HL-60 (cell line): ENCODE measurements around the gene EXOC4.
A peak's percentile ranks its signal among the peaks of the same experiment; 100 is the strongest.

Experiments used
- DNase-seq, 2 experiments: peaks; one replicate each; pipeline ENCODE4 v3.0.0-alpha.2; 2010 to 2020; ENCODE audit warnings: low read depth in 1 of 2, low spot score in 1 of 2
- H3K27ac ChIP-seq: fragments of 250-450 bp; sonication (Bioruptor Pico); replicated peaks from 2 replicates; pipeline ENCODE4 v1.5.1; 2020; ENCODE audit warnings: mild to moderate bottlenecking, moderate library complexity
- H3K27me3 ChIP-seq: fragments of 250-450 bp; sonication (Bioruptor Pico); 2 replicates; pipeline ENCODE4 v1.5.1; 2021; ENCODE audit warnings: mild to moderate bottlenecking, moderate library complexity; ENCODE audit not compliant: insufficient read depth, poor library complexity, severe bottlenecking
- H3K4me3 ChIP-seq: replicated peaks from 2 replicates; pipeline ENCODE4 v1.5.1; 2011; ENCODE audit warnings: mild to moderate bottlenecking, control low read depth, low read length; ENCODE audit not compliant: insufficient read depth
- GABPA ChIP-seq: IDR thresholded peaks from 2 replicates; pipeline ENCODE4 v1.6.1; 2012; ENCODE audit warnings: low read depth
- POLR2AphosphoS5 ChIP-seq: IDR thresholded peaks from 2 replicates; pipeline ENCODE4 v1.6.1; 2012; ENCODE audit warnings: low read depth
- SPI1 ChIP-seq: IDR thresholded peaks from 2 replicates; pipeline ENCODE4 v1.6.1; 2012; ENCODE audit warnings: low read depth, mild to moderate bottlenecking, borderline replicate concordance
- TF ChIP-seq, protein P1 (sequence below): IDR thresholded peaks from 2 replicates; pipeline ENCODE4 v1.6.1; 2012; ENCODE audit warnings: low read depth; ENCODE audit not compliant: insufficient replicate concordance
- TF ChIP-seq, protein P2 (sequence below): IDR thresholded peaks from one replicate; pipeline ENCODE4 v1.5.1; 2011; ENCODE audit warnings: low read length, control low read depth, inconsistent platforms; ENCODE audit not compliant: insufficient read depth

EXOC4 gene

DNA sequence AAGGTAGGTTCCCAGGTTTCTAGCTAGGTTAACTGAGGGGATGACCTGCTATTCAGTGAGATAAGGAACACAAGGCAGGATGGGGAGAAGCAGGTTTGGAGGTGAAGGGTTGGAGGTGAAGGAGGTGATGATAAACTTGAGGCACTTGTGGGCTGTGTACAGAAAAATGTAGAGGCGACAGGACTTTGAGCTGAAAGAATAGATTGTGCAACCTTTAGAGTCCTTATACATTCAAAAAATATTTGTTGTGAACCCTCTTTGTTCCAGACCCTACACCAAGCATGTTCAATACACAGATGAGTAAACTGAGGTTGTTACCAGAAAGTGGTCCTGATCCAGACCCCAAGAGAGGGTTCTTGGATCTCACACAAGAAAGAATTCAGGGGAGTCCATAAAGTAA, 828.8 kb downstream of the EXOC4 start:
- TF ChIP-seq, protein P1, sequence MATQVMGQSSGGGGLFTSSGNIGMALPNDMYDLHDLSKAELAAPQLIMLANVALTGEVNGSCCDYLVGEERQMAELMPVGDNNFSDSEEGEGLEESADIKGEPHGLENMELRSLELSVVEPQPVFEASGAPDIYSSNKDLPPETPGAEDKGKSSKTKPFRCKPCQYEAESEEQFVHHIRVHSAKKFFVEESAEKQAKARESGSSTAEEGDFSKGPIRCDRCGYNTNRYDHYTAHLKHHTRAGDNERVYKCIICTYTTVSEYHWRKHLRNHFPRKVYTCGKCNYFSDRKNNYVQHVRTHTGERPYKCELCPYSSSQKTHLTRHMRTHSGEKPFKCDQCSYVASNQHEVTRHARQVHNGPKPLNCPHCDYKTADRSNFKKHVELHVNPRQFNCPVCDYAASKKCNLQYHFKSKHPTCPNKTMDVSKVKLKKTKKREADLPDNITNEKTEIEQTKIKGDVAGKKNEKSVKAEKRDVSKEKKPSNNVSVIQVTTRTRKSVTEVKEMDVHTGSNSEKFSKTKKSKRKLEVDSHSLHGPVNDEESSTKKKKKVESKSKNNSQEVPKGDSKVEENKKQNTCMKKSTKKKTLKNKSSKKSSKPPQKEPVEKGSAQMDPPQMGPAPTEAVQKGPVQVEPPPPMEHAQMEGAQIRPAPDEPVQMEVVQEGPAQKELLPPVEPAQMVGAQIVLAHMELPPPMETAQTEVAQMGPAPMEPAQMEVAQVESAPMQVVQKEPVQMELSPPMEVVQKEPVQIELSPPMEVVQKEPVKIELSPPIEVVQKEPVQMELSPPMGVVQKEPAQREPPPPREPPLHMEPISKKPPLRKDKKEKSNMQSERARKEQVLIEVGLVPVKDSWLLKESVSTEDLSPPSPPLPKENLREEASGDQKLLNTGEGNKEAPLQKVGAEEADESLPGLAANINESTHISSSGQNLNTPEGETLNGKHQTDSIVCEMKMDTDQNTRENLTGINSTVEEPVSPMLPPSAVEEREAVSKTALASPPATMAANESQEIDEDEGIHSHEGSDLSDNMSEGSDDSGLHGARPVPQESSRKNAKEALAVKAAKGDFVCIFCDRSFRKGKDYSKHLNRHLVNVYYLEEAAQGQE: no peak
- TF ChIP-seq POLR2AphosphoS5: no peak
- no peak for TF ChIP-seq SPI1
- TF ChIP-seq, protein P2, sequence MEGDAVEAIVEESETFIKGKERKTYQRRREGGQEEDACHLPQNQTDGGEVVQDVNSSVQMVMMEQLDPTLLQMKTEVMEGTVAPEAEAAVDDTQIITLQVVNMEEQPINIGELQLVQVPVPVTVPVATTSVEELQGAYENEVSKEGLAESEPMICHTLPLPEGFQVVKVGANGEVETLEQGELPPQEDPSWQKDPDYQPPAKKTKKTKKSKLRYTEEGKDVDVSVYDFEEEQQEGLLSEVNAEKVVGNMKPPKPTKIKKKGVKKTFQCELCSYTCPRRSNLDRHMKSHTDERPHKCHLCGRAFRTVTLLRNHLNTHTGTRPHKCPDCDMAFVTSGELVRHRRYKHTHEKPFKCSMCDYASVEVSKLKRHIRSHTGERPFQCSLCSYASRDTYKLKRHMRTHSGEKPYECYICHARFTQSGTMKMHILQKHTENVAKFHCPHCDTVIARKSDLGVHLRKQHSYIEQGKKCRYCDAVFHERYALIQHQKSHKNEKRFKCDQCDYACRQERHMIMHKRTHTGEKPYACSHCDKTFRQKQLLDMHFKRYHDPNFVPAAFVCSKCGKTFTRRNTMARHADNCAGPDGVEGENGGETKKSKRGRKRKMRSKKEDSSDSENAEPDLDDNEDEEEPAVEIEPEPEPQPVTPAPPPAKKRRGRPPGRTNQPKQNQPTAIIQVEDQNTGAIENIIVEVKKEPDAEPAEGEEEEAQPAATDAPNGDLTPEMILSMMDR: no peak
- no peak for TF ChIP-seq GABPA
- Histone ChIP-seq H3K4me3 (no peak overlapping the region), H3K27me3 (no peaks in the 10 kb centered on the region), H3K27ac (no peak overlapping the region)
- DNase-seq: no peak

DNA sequence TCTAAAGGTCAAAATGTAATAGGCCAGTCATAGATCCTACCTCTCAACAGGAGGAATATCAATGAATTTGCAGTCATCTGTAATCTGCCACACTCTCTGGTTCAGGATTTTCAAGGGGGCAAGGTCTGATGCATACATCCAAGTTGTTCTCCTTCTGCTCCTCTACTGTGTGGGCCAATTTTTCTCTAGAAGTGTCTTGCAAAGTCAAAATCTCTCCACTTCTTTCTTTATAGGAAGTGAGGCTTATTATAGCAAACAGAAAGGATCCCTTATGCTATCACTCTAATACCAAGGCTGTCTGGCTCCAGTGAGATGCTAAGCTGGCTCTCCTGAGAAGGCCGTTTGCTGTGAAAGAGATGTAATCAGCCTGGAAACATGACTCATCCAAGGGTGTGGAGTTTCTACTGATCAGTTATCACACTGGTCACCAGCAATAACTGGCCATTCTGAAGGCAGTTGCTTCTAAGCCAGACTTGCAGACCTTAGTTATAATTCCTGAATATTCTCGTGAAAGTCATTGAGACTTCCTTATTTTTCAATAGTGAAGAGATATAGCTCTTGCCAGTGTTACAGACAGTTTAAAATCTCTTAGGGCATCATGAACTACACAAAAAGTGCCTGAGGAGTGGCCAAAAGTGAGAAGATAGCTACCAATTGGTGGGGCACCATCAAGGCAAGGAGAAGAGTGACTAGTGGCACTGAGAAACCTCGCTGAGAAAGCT, 831.0 kb downstream of the EXOC4 start:
- Histone ChIP-seq H3K4me3 (no peak overlapping the region), H3K27ac (no peak overlapping the region), H3K27me3 (no peaks in the 10 kb centered on the region)
- DNase-seq: no peak
- TF ChIP-seq GABPA (no peak), SPI1 (peak; percentile 28; the same call in 1 of the 2 replicates)

DNA sequence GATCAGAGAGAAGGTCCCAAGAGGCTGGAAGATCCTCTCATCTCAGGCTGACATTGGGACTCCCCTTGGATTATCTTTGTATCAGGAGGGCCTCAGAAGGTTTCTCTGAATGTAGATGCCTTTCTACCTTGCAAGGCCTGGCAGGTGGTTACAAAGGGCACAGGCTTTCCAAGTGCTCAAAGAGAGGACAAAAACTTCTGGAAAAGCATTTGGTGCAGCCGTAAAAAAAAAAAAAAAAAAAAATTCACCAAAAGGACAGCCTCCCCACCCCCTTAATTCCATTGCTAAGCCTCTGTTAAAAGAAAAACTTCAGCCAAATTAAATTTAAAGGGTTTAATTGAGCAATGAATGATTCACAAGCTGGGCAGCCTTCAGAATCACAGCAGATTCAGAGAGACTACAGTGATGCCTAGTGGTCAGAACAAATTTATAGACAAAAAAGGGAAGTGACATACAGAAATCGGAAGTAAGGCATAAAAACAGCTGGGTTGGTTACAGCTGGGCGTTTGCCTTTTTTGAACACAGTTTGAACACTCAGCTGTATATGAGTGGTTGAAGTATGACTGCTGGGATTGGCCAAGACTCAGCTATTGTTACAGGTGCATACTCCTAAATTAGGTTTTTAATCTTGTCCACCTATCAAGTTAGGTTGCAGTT, 831.7 kb downstream of the EXOC4 start:
- no peak overlapping the region for H3K4me3 ChIP-seq
- H3K27ac ChIP-seq: no peak overlapping the region
- no peaks in the 10 kb centered on the region for H3K27me3 ChIP-seq
- no peak for TF ChIP-seq GABPA
- TF ChIP-seq SPI1: peak; percentile 95
- peak; percentile 58 to 72 for DNase-seq

DNA sequence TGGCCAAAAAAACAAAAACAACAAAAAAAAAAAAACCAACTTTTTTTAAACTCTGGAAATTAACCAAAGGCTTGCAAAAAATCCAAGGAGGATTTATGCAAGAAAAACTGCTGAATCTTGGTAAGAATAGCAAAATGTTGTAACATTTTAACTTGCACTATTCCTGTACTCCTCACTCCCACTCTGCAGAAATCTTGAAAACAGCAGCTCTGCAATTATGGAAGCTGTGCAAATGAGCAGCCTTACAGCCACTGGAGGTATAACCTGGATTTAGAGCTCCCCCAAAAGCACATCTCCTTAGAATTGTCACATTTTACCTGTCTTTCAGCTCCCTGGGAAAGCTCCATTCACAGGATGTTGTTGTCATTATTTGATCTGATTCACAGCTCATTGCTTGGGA, 832.4 kb downstream of the EXOC4 start:
- no peak overlapping the region for H3K27ac ChIP-seq
- H3K4me3 ChIP-seq: no peak overlapping the region
- H3K27me3 ChIP-seq: no peaks in the 10 kb centered on the region
- no peak for DNase-seq
- TF ChIP-seq, protein P2: no peak
- no peak for TF ChIP-seq SPI1
- no peak for TF ChIP-seq POLR2AphosphoS5
- TF ChIP-seq, protein P1: no peak
- no peak for TF ChIP-seq GABPA
